Subcutaneous adipose tissue (tissue), 4 donors: ENCODE data around the gene ELK3. TPM values are rescaled to one million over a fixed set of nuclear protein-coding genes. Genes with fewer than 3 reads are reported as not detected.

ENCODE experiments used
- total RNA-seq, 4 donors: library from RNA; depleted of rRNA; stranded (reverse); fragments of >200 nt; gene quantifications; one replicate each; pipeline ENCODE4 v1.1.0, GENCODE V29; 2016
- TF ChIP-seq, protein P1 (sequence below): fragments of 450-650 bp; IDR thresholded peaks from one replicate; pipeline ENCODE4 v1.5.1; 2016; ENCODE audit warnings: low read depth, mild to moderate bottlenecking, control low read depth, antibody characterized with exemption, moderate library complexity

The ELK3 gene
- total RNA-seq, 4 donors from 2014 or later = 15.9 to 37.3 (median 24.9) TPM

DNA sequence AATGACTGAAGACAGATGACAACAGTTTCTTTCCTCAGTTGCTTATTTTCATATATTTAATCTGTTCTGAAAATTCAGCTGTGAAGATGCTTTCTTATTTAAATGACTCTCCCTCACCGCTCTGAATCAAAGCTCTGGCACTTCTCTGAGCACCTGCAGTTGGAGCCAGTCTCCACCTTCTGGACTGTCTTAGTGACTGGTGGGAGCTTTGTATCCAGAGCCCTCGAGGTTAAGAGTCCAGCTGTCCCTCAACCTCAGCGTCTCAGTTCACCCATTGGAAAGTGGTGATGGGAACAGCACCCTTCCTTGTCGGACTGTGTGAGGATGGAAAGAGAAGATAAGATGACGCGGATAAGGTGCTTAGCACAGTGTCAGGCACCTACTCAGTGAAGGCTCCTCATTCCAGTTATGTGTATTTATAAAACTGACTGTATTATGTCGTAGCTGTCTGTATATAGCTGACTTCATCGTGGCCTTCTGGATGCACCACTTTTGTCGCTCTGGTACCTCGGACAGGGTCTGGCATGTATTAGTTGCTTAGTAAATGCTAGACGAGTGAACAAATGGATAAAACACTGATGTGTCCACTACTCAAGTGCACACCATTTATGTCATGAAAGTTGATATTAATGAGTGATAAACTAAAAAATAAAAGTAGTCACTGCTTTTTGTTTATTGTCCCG is 34.5 kb downstream of the ELK3 start:
- TF ChIP-seq, protein P1, sequence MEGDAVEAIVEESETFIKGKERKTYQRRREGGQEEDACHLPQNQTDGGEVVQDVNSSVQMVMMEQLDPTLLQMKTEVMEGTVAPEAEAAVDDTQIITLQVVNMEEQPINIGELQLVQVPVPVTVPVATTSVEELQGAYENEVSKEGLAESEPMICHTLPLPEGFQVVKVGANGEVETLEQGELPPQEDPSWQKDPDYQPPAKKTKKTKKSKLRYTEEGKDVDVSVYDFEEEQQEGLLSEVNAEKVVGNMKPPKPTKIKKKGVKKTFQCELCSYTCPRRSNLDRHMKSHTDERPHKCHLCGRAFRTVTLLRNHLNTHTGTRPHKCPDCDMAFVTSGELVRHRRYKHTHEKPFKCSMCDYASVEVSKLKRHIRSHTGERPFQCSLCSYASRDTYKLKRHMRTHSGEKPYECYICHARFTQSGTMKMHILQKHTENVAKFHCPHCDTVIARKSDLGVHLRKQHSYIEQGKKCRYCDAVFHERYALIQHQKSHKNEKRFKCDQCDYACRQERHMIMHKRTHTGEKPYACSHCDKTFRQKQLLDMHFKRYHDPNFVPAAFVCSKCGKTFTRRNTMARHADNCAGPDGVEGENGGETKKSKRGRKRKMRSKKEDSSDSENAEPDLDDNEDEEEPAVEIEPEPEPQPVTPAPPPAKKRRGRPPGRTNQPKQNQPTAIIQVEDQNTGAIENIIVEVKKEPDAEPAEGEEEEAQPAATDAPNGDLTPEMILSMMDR = no peak

DNA sequence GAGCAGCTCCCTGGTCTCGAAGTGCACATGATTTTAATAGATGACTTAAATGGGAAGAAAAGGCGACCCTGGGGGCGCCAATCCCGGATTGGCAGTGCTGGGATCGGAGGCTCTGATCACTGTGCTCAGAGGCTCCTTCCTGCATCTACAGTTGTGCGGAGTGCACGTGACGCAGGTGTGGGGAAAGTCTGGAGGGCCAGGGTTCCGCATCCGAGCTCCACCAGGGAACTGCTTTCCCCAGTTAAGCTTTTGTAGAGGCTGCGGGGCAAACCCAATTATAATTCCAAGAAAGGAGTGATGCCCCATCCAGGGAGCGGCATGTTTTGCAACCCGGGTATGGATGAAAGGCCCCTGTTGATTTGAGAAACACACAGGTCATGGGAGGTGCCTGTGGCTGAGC is 36.5 kb downstream of the ELK3 start:
- TF ChIP-seq, protein P1 = no peak

DNA sequence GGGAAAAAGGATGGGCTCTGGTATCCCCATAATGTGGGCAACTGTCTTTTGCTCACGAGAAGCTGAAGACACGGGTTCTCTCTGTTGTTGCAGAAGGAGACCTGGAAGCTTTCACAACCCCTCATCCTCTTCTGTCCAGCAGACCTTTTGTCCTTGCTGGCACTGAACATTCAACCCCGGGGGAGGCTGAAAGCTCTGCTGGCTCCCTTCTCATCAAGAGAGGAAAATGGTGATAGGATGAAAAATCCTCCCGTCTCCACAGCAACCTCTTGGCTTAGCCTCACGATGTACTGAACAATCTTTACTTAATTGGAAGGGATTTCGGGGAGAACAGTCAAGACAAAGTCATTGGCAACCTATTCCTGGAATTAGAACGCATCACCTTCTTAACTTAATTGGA is 39.0 kb downstream of the ELK3 start:
- TF ChIP-seq, protein P1 = no peak

DNA sequence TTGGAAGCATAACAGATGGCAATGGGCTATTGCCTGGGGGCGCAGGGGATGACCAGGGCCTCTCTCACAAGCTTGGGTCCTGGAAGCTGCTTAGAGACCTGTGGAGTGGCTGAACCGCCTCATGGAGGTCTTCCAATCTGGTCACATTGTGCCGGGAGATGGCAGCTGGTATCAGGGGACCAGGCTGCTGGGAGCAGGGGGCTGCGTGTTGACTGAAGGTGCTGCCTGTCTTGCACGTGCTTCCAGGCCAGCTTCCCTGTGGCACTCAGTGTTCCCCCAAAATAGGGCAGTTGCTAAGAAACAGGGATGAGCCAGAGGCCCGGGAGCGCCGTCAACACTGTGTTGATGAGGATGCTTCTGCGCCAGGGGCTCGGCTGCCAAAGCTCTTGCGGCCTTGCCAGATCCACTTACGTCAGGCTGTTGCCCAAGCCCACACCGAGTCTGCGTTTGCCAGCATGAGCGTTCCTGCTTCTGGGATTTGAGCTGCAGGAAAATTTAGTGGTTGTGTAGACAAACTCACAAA is 39.8 kb downstream of the ELK3 start:
- TF ChIP-seq, protein P1 = no peak

DNA sequence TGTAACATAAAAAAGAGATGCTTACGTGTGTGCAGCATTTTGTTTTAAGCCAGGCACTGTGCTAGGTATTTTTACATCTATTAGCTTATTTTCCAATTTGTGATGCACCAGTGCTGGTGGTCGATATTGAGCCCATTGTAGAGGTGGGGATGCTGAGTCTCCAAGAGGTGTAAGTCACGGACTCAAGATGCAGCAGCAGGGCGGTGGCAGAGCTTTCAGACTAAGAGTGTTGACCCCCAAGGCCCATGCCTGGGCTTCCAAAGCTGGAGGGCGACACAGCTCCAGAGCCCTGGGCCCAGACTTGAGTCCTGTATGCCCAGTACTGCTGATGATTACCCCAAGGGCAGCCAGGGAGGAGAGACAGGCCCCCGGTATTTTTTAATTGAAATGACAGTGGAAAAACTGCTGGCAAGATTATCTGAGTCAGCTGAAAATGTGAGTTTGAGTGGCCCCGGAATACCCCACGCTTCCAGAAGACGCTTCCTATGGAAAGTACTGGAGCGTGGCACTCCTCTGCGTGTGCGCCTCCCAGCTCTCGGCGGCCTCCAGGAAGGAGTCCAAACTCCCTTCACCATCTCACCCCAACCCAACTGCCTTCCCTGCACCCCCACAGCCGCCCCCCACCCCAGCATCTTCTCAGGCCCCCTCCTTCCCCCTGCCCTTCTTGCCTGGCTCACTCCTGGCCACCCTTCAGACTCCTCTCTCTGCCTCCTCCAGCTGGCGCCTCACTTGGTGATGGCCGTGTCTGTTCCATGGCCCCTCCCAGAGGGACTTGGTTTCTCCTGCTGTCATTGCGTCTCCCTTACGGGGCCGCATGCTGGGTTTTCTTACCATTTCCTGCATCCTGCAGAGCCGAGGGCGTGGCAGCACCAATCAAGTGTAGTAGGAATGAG is 40.7 kb downstream of the ELK3 start:
- TF ChIP-seq, protein P1 = no peak

DNA sequence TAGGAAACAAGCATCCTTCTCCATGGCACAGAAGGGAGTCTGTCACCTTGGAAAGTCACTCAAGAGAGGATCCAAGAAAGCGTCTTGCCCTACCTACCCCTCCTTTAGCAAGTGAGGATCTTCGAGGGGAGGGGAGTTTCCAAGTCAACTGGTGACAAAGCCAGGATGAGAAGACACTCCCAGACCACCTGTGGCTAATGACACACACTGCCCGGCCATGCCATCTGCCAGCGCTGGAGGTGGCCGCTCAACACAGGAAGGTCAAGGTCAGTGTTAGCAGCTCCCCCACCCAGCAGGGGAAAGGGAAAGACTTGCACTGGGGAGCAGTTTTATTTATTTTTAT is 41.3 kb downstream of the ELK3 start:
- TF ChIP-seq, protein P1 = no peak

DNA sequence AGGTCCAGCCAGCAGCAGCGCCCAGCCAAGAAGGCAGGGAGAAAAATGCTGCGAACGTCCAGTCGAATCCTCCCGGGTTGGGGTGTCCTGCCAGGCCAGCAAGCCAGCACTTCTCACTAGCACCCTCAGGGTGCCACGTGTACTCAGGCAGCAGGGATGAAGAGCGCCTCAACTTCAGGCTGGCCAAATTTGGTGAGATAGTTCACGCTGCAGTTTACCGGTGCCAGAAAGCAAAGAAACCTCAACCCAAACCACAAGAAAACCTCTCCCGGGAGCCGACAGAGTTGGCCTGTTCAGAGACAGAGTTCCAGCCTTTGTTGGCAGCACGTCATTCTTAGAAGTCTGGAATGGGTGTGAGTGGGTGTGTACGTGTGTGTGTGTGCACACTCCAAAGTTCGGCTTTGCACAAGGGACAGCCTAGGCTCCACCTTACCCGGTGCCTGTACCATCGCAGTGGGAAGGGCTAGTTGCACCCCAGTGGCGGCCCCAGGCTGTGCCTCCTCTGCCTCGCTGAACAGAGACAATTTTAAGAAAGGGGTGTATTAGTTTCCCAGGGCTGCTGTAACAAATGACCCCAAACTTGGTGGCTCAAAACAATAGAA is 42.1 kb downstream of the ELK3 start:
- TF ChIP-seq, protein P1 = no peak
